IMR-90 (cell line): ENCODE results near the gene CSTA. TPM values are rescaled to one million over a fixed set of nuclear protein-coding genes. Genes with fewer than 3 reads are reported as not detected.

Experiments
- ATAC-seq: fragments of 200-7000 bp; cut with Tn5 transposase; 2 replicates; pipeline ENCODE4 v1.9.1; 2020; ENCODE audit warnings: low read depth, mild to moderate bottlenecking, moderate library complexity
- BruUV-seq: library from RNA; stranded (reverse); fragments of 400-500 nt; replicated peaks from 2 replicates; lab custom pipeline; 2021; lab: Mats Ljungman, UMichigan
- CTCF ChIA-PET: fragments of 300-600 bp; formaldehyde crosslinking; extraction: SDS; loops from one replicate; lab custom pipeline; 2021; ENCODE audit warnings: antibody characterized with exemption; lab: Yijun Ruan, JAX
- POLR2A ChIA-PET: fragments of 300-600 bp; sonication (Branson Sonifier 250); formaldehyde crosslinking; loops from one replicate; lab custom pipeline; 2022; ENCODE audit warnings: antibody characterized with exemption; ENCODE audit not compliant: unreplicated experiment; lab: Charles Lee
- DNase-seq: peaks from one replicate; pipeline ENCODE4 v3.0.0; 2013
- H2AFZ ChIP-seq: replicated peaks from 2 replicates; pipeline ENCODE3; 2013; ENCODE audit warnings: low read length, mild to moderate bottlenecking; ENCODE audit not compliant: poor library complexity
- H2AK5ac ChIP-seq: 2 replicates; pipeline ENCODE4 v1.6.1; 2013; ENCODE audit warnings: low read depth, low read length, inconsistent platforms
- H2AK9ac ChIP-seq: replicated peaks from 2 replicates; pipeline ENCODE3; 2013; ENCODE audit warnings: mild to moderate bottlenecking, low read depth, low read length, moderate library complexity; ENCODE audit not compliant: poor library complexity
- H2BK120ac ChIP-seq: 2 replicates; pipeline ENCODE4 v1.6.1; 2013; ENCODE audit warnings: low read depth, low read length, inconsistent platforms
- H2BK15ac ChIP-seq: 3 replicates; pipeline ENCODE4 v1.6.1; 2013; ENCODE audit warnings: low read depth, low read length, inconsistent platforms
- H2BK20ac ChIP-seq: 2 replicates; pipeline ENCODE4 v1.6.1; 2013; ENCODE audit warnings: low read depth, mild to moderate bottlenecking, inconsistent platforms, low read length, moderate library complexity
- H2BK5ac ChIP-seq: 2 replicates; pipeline ENCODE4 v1.6.1; 2013; ENCODE audit warnings: mild to moderate bottlenecking, low read depth, low read length, inconsistent platforms; ENCODE audit not compliant: poor library complexity, severe bottlenecking
- H3K14ac ChIP-seq: replicated peaks from 2 replicates; pipeline ENCODE4 v1.6.1; 2013; ENCODE audit warnings: low read depth, low read length, inconsistent platforms
- H3K18ac ChIP-seq: 2 replicates; pipeline ENCODE4 v1.6.1; 2013; ENCODE audit warnings: low read depth, low read length, control low read depth
- H3K23ac ChIP-seq: 2 replicates; pipeline ENCODE4 v1.6.1; 2013; ENCODE audit warnings: low read depth, low read length, inconsistent platforms
- H3K27ac ChIP-seq: 2 replicates; pipeline ENCODE4 v1.5.1; 2013; ENCODE audit warnings: mild to moderate bottlenecking, control low read depth, low read length; ENCODE audit not compliant: insufficient read depth
- H3K27me3 ChIP-seq: 2 replicates; pipeline ENCODE4 v1.6.1; 2013; ENCODE audit warnings: low read length; ENCODE audit not compliant: control insufficient read depth, insufficient read depth
- H3K36me3 ChIP-seq: 2 replicates; pipeline ENCODE4 v1.6.1; 2013; ENCODE audit warnings: low read length, mixed read lengths; ENCODE audit not compliant: control insufficient read depth, insufficient read depth
- H3K4ac ChIP-seq: 2 replicates; pipeline ENCODE4 v1.6.1; 2013; ENCODE audit warnings: low read depth, low read length, inconsistent platforms
- H3K4me1 ChIP-seq: 2 replicates; pipeline ENCODE4 v1.6.1; 2013; ENCODE audit warnings: low read length, mixed read lengths; ENCODE audit not compliant: control insufficient read depth, insufficient read depth
- H3K4me2 ChIP-seq: 2 replicates; pipeline ENCODE4 v1.6.1; 2013; ENCODE audit warnings: low read depth, mild to moderate bottlenecking, control low read depth, low read length, moderate library complexity
- H3K4me3 ChIP-seq: 2 replicates; pipeline ENCODE4 v1.5.1; 2013; ENCODE audit warnings: low read depth, mild to moderate bottlenecking, control low read depth, low read length, moderate library complexity; ENCODE audit not compliant: insufficient read depth
- H3K56ac ChIP-seq: 2 replicates; pipeline ENCODE4 v1.6.1; 2013; ENCODE audit warnings: low read length, inconsistent platforms; ENCODE audit not compliant: insufficient read depth; ENCODE audit errors: extremely low read depth
- H3K79me1 ChIP-seq, 2 experiments: 2 replicates each; pipeline ENCODE4 v1.6.1; 2013; ENCODE audit warnings: low read length in 2 of 2, inconsistent platforms in 1 of 2, low read depth in 1 of 2
- H3K9ac ChIP-seq: 2 replicates; pipeline ENCODE4 v1.6.1; 2013; ENCODE audit warnings: low read depth, low read length, control low read depth
- H3K9me1 ChIP-seq: 2 replicates; pipeline ENCODE4 v1.6.1; 2013; ENCODE audit warnings: low read length, inconsistent platforms; ENCODE audit not compliant: insufficient read depth
- H3K9me3 ChIP-seq: 2 replicates; pipeline ENCODE4 v1.6.1; 2013; ENCODE audit warnings: low read length; ENCODE audit not compliant: control insufficient read depth, insufficient read depth
- H4K20me1 ChIP-seq: 2 replicates; pipeline ENCODE4 v1.6.1; 2013; ENCODE audit warnings: low read length, inconsistent platforms; ENCODE audit not compliant: insufficient read depth
- H4K5ac ChIP-seq: 2 replicates; pipeline ENCODE4 v1.6.1; 2013; ENCODE audit warnings: mild to moderate bottlenecking, low read depth, low read length, control low read depth
- H4K8ac ChIP-seq, 2 experiments: 2 replicates each; pipeline ENCODE4 v1.6.1; 2013; ENCODE audit warnings: low read depth in 2 of 2, low read length in 2 of 2, control low read depth in 1 of 2, inconsistent platforms in 1 of 2
- H4K91ac ChIP-seq: 2 replicates; pipeline ENCODE4 v1.6.1; 2013; ENCODE audit warnings: low read depth, low read length, inconsistent platforms; ENCODE audit not compliant: insufficient read depth
- BHLHE40 ChIP-seq: fragments of 150-350 bp; IDR thresholded peaks from 2 replicates; pipeline ENCODE4 v1.6.1; 2016; ENCODE audit warnings: mild to moderate bottlenecking, low read depth, low read length
- CEBPB ChIP-seq: IDR thresholded peaks from 2 replicates; pipeline ENCODE4 v1.6.1; 2012; ENCODE audit warnings: low read depth, low read length, improper control_type of control experiment
- FOS ChIP-seq: fragments of 150-350 bp; IDR thresholded peaks from 2 replicates; pipeline ENCODE4 v1.6.1; 2016; ENCODE audit warnings: low read depth, low read length
- MAZ ChIP-seq: IDR thresholded peaks from 2 replicates; pipeline ENCODE4 v1.6.1; 2012; ENCODE audit warnings: low read depth, mild to moderate bottlenecking, low read length, improper control_type of control experiment, moderate library complexity, borderline replicate concordance
- NFE2L2 ChIP-seq: fragments of 150-350 bp; IDR thresholded peaks from 2 replicates; pipeline ENCODE4 v1.6.1; 2016; ENCODE audit warnings: low read depth, mild to moderate bottlenecking, low read length
- POLR2A ChIP-seq: IDR thresholded peaks from 2 replicates; pipeline ENCODE4 v1.6.1; 2012; ENCODE audit warnings: mild to moderate bottlenecking, low read depth, low read length
- RCOR1 ChIP-seq: IDR thresholded peaks from 2 replicates; pipeline ENCODE4 v1.6.1; 2012; ENCODE audit warnings: mild to moderate bottlenecking, low read length, improper control_type of control experiment; ENCODE audit not compliant: insufficient replicate concordance
- RFX5 ChIP-seq: IDR thresholded peaks from 2 replicates; pipeline ENCODE4 v1.8.0; 2012; ENCODE audit warnings: low read depth, mild to moderate bottlenecking, low read length, moderate library complexity
- WGBS, 2 experiments: methylation state at CpG; one replicate each; pipeline versions ENCODE4 v1.1.5 to v1.1.7; 2013; ENCODE audit warnings: missing lambda C conversion rate in 2 of 2; ENCODE audit not compliant: insufficient read length in 1 of 2; ENCODE audit errors: extremely low coverage in 2 of 2; 5-methylcytosine and 5-hydroxymethylcytosine counted together
- dilution Hi-C: fragments of 300-500 bp; cut with HindIII; formaldehyde crosslinking; loops from one replicate; pipeline ENCODE4 v1.14.3; 2018; ENCODE audit warnings: low sequenced_read_pairs; ENCODE audit not compliant: unreplicated experiment
- in situ Hi-C: fragments of 300-500 bp; cut with MboI; formaldehyde crosslinking; loops from 3 replicates; pipeline ENCODE4 v1.14.3; 2019; ENCODE audit warnings: low sequenced_read_pairs, inconsistent platforms, mixed read lengths
- intact Hi-C: fragments of 100-400 bp; cut with micrococcal nuclease; formaldehyde crosslinking; loops from 2 replicates; pipeline ENCODE4 v1.10.0; 2022
- polyA plus RNA-seq, 3 experiments: library from polyadenylated mRNA; depleted of rRNA; stranded (reverse); fragments of >200 nt; gene quantifications; 2 replicates each; pipeline ENCODE4 v1.2.3, GENCODE V29; 2012; ENCODE audit warnings: low replicate concordance in 1 of 3
- total RNA-seq: library from RNA; depleted of rRNA; stranded (reverse); fragments of >200 nt; gene quantifications from 2 replicates; pipeline ENCODE4 v1.2.3, GENCODE V29; 2012

CSTA gene
- total and polyA plus RNA-seq, 2 of the 4 experiments (the other 2 are of a cell fraction): 0.17 TPM; not detected in 1

DNA sequence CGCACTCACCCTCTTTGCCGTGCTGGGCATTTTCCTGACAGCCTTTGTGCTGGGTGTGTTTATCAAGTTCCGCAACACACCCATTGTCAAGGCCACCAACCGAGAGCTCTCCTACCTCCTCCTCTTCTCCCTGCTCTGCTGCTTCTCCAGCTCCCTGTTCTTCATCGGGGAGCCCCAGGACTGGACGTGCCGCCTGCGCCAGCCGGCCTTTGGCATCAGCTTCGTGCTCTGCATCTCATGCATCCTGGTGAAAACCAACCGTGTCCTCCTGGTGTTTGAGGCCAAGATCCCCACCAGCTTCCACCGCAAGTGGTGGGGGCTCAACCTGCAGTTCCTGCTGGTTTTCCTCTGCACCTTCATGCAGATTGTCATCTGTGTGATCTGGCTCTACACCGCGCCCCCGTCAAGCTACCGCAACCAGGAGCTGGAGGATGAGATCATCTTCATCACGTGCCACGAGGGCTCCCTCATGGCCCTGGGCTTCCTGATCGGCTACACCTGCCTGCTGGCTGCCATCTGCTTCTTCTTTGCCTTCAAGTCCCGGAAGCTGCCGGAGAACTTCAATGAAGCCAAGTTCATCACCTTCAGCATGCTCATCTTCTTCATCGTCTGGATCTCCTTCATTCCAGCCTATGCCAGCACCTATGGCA, 41.1 kb upstream of the CSTA start:
- Histone ChIP-seq H3K79me1 (no peaks in the 10 kb centered on the region), H2BK15ac (no peak overlapping the region), H3K36me3 (no peaks in the 10 kb centered on the region), H2BK20ac (no peak overlapping the region), H3K4ac (no peak overlapping the region), H3K9ac (no peak overlapping the region), H3K4me1 (no peaks in the 10 kb centered on the region), H4K20me1 (no peaks in the 10 kb centered on the region), H4K91ac (no peak overlapping the region), H2AK9ac (no peak overlapping the region), H2BK120ac (no peak overlapping the region), H2BK5ac (no peak overlapping the region), H3K23ac (no peak overlapping the region), H3K27me3 (peaks cover 10% of the 10 kb centered on the region), H3K14ac (no peak overlapping the region), H3K56ac (no peak overlapping the region), H4K5ac (no peak overlapping the region), H3K4me2 (no peak overlapping the region), H3K4me3 (no peak overlapping the region), H3K9me1 (no peaks in the 10 kb centered on the region), H3K9me3 (no peaks in the 10 kb centered on the region), H3K27ac (no peak overlapping the region), H3K18ac (no peak overlapping the region), H2AK5ac (no peak overlapping the region), H2AFZ (no peak overlapping the region), H4K8ac (no peak overlapping the region)
- ChIA-PET POLR2A (no interaction called here), CTCF (interaction anchor here (0.7 kb wide), 1 partner anchor 372 kb away, joined by 3 read pairs; no protein-coding TSS in a partner anchor)
- in situ Hi-C loops: no loop called here
- DNase-seq: no peak
- intact Hi-C loops: no loop called here
- no peak for ATAC-seq
- dilution Hi-C loops: no loop called here
- 83% methylated on average over 10 of the region's 22 CpGs; no CpG with 5 or more reads in 1 of the 2 experiments for WGBS, 2 experiments
- TF ChIP-seq MAZ (no peak), RCOR1 (no peak), BHLHE40 (no peak), POLR2A (no peak), RFX5 (no peak), NFE2L2 (no peak), CEBPB (no peak), FOS (no peak)
- no TSS peak for BruUV-seq
